Thyroid gland (tissue), 4 donors: Measurements from ENCODE around the gene MYZAP. TPM values are rescaled to one million over a fixed set of nuclear protein-coding genes. Genes with fewer than 3 reads are reported as not detected.
A peak's percentile ranks its signal among the peaks of the same experiment; 100 is the strongest.
"Not testable (repeated sequence)": the region's sequence is repeated elsewhere in the genome, so short reads cannot be mapped to it uniquely, and the experiment has no call there.

Source experiments
- DNase-seq, 2 donors: peaks; one replicate each; pipeline ENCODE4 v3.0.0-alpha.2; 2019
- H3K27ac ChIP-seq, 3 donors: fragments of 200-600 bp; sonication (generic); 1 replicate in 2 of 3; 2 replicates in 1 of 3; pipeline ENCODE4 v1.5.1; 2016 to 2019; ENCODE audit warnings: mild to moderate bottlenecking in 1 of 3, moderate library complexity in 1 of 3
- H3K27me3 ChIP-seq: fragments of 200-600 bp; sonication (generic); one replicate; pipeline ENCODE4 v1.5.1; 2019
- H3K36me3 ChIP-seq, 2 donors: fragments of 200-600 bp; sonication (generic); one replicate each; pipeline ENCODE4 v1.5.1; 2016 to 2019
- H3K4me1 ChIP-seq, 2 donors: fragments of 200-600 bp; sonication (generic); one replicate each; pipeline ENCODE4 v1.5.1; 2017 to 2019
- H3K4me3 ChIP-seq, 3 donors: fragments of 200-600 bp; sonication (generic); replicated peaks in 1 of 3; 1 replicate in 2 of 3; 2 replicates in 1 of 3; pipeline ENCODE4 v1.5.1; 2016; ENCODE audit warnings: mild to moderate bottlenecking in 1 of 3
- H3K9me3 ChIP-seq: fragments of 200-600 bp; sonication (generic); one replicate; pipeline ENCODE4 v1.5.1; 2017
- POLR2A ChIP-seq, 2 donors: fragments of 450-650 bp; IDR thresholded peaks; one replicate each; pipeline ENCODE4 v1.6.1; 2017; ENCODE audit warnings: antibody characterized with exemption in 2 of 2, mild to moderate bottlenecking in 2 of 2, moderate library complexity in 1 of 2
- WGBS, 2 donors: methylation state at CpG; one replicate each; pipeline ENCODE4 v1.1.5; 2017; 5-methylcytosine and 5-hydroxymethylcytosine counted together
- intact Hi-C: fragments of 100-400 bp; cut with DNase I; formaldehyde crosslinking; loops from one replicate; pipeline ENCODE4 v1.15.1; 2023
- total RNA-seq, 4 donors: library from RNA; depleted of rRNA; stranded (reverse); fragments of >200 nt; gene quantifications; one replicate each; pipeline ENCODE4 v1.2.3, GENCODE V29; 2016
- TF ChIP-seq, protein P1 (sequence below), 6 experiments: fragments of 200-600 bp in 3 of 6; fragments of 450-650 bp in 3 of 6; sonication (generic) in 3 of 6; IDR thresholded peaks; one replicate each; pipeline ENCODE4 v1.5.1; 2016 to 2019; ENCODE audit warnings: antibody characterized with exemption in 6 of 6, mild to moderate bottlenecking in 2 of 6, inconsistent platforms in 1 of 6, moderate library complexity in 1 of 6

MYZAP gene
- total RNA-seq, 4 donors from 2014 or later = 3.2 to 20.7 (median 6.4) TPM

DNA sequence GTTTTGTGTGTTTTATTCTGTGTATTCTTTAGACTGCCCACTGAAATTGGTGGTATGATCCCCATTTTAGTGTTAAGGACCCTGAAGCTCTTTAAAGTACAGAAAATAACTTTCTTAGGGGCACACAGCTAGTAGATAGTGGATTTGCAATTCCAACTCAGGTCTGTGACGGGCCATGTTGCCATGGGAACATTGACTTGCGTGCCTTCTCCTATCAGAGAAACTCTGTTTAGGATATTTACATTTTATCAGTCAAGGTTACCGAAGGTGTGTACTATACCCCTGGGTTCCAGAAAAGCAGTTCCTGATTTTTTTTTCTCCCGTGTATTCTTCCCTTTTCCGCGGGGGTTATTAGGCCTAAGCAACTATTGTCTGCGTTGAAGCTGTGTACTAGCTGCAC lies 19.4 kb downstream of the MYZAP start:
- TF ChIP-seq POLR2A (IDR thresholded peaks at IDR 0.05) = no peak
- TF ChIP-seq, protein P1, sequence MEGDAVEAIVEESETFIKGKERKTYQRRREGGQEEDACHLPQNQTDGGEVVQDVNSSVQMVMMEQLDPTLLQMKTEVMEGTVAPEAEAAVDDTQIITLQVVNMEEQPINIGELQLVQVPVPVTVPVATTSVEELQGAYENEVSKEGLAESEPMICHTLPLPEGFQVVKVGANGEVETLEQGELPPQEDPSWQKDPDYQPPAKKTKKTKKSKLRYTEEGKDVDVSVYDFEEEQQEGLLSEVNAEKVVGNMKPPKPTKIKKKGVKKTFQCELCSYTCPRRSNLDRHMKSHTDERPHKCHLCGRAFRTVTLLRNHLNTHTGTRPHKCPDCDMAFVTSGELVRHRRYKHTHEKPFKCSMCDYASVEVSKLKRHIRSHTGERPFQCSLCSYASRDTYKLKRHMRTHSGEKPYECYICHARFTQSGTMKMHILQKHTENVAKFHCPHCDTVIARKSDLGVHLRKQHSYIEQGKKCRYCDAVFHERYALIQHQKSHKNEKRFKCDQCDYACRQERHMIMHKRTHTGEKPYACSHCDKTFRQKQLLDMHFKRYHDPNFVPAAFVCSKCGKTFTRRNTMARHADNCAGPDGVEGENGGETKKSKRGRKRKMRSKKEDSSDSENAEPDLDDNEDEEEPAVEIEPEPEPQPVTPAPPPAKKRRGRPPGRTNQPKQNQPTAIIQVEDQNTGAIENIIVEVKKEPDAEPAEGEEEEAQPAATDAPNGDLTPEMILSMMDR (IDR thresholded peaks at IDR 0.05) = no peak
- Histone ChIP-seq H3K36me3 (no peaks in the 10 kb centered on the region), H3K9me3 (no peaks in the 10 kb centered on the region), H3K27ac (peak overlapping the region; percentile 48 to 84 (median 74)), H3K4me3 (no peak overlapping the region), H3K4me1 (peaks cover 24 to 29% of the 10 kb centered on the region in 2 donors), H3K27me3 (no peaks in the 10 kb centered on the region)
- 84 to 92% methylated on average over 7 of the region's 7 CpGs for WGBS, 2 donors
- intact Hi-C loops = no loop called here
- no peak for DNase-seq

DNA sequence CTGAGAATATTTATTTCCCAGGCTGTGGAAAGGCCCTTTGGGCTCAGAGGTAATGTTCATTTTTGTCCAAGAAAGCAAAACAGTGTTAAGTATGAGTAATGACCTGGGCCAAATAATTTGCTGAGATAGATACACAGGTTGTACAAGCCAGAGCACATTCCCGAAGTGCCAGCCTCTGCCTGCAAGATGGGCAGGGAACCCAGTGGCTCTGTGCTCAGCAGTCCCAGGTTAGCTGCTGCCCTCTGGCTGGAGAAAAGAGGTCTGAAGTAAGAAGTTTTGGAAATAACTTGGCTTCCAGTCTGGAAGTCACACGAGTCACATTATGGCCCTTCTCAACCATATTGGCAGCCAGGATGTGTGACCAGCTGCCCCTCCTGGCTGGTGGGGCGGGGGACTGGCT lies 20.2 kb downstream of the MYZAP start:
- Histone ChIP-seq H3K9me3 (no peaks in the 10 kb centered on the region), H3K27me3 (no peaks in the 10 kb centered on the region), H3K4me3 (no peak overlapping the region), H3K36me3 (no peaks in the 10 kb centered on the region), H3K27ac (peak overlapping the region; percentile 55 to 84 (median 74)), H3K4me1 (peaks cover 24 to 29% of the 10 kb centered on the region in 2 donors)
- DNase-seq = peak; percentile 86 to 89
- WGBS, 2 donors = 24 to 45% methylated on average over 3 of the region's 3 CpGs
- intact Hi-C loops = no loop called here
- TF ChIP-seq POLR2A (IDR thresholded peaks at IDR 0.05) = no peak
- TF ChIP-seq, protein P1 (IDR thresholded peaks at IDR 0.05) = peak in 4 of 6 experiments; percentile 60 to 81 (median 72)

DNA sequence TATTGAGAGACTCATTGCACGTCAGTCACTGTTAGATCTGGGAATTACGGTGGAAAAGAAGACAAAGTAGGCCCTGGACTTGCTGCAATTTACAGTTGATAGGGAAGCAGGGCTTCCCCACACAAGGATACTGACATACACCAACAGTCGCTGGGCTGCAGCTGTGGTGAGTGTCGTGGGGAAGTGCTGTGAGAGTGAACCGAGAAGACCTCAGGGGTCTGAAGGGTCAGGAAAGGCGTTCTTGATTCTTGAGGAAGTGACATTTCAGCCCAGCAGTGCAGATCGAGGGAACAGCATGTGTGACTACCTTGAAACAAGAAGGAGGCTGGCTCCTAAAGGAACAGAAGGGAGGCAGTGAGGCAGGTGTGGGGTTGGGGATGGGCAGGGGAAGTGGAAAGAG lies 22.5 kb downstream of the MYZAP start:
- Histone ChIP-seq H3K9me3 (no peaks in the 10 kb centered on the region), H3K27me3 (no peaks in the 10 kb centered on the region), H3K36me3 (no peaks in the 10 kb centered on the region), H3K4me1 (peaks cover 24 to 29% of the 10 kb centered on the region in 2 donors), H3K4me3 (no peak overlapping the region), H3K27ac (no peak overlapping the region)
- WGBS, 2 donors = 83 to 87% methylated on average over 7 of the region's 7 CpGs
- DNase-seq = no peak
- intact Hi-C loops = no loop called here
- no peak for TF ChIP-seq POLR2A (IDR thresholded peaks at IDR 0.05)
- TF ChIP-seq, protein P1 (IDR thresholded peaks at IDR 0.05) = no peak

DNA sequence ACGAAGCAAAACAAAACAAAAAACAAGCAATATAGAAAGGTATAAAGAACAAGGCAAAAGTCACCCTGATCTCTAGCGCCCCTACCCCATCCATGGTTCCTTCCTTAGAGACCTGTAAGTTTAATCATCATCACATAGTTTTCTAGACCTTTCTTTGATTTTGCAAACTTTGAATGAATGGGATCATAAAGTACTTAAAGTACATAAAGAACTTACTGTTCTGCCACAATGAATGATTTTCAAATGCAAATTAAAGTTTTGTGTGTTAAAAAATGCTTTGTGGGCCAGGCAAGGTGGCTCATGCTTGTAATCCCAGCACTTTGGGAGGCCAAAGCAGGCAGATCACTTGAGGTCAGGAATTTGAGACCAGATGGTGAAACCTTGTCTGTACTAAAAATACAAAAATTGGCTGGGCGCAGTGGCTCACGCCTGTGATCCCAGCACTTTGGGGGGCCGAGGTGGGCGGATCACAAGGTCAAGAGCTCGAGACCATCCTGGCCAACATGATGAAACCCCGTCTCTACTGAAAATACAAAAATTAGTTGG lies 24.3 kb downstream of the MYZAP start:
- DNase-seq, intact Hi-C loops, H3K27ac ChIP-seq, H3K4me3 ChIP-seq, H3K36me3 ChIP-seq, H3K9me3 ChIP-seq, H3K27me3 ChIP-seq: not testable (repeated sequence)
- 88 to 89% methylated on average over 8 of the region's 8 CpGs for WGBS, 2 donors
- H3K4me1 ChIP-seq = peaks cover 15 to 22% of the 10 kb centered on the region in 2 donors

DNA sequence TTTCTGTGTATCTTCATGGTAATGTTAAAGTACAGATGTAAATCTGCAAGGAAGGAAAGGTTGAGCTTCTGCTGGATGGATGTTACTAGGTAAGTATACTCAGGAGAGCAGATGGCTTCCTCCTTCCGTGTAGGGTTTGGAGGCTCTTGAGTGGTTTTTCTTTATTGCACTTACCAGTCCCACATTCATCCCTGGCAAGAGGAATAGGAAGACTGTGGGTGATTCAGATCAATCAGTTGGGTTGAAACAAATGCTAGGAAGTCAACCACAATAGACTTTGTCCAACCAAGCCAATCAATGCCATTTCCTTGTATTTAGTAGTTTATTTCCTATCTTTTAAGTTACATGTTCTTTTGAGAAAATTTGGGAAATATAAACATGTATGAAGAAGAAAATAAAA lies 26.6 kb downstream of the MYZAP start:
- DNase-seq = no peak
- H3K4me3 ChIP-seq = no peak overlapping the region
- intact Hi-C loops = no loop called here
- no peaks in the 10 kb centered on the region for H3K9me3 ChIP-seq
- H3K4me1 ChIP-seq = peaks cover 4 to 10% of the 10 kb centered on the region in 2 donors
- H3K27me3 ChIP-seq = no peaks in the 10 kb centered on the region
- no peaks in the 10 kb centered on the region for H3K36me3 ChIP-seq
- WGBS, 2 donors = 92 to 97% methylated on average over 1 of the region's 1 CpG
- no peak for TF ChIP-seq POLR2A (IDR thresholded peaks at IDR 0.05)
- TF ChIP-seq, protein P1 (IDR thresholded peaks at IDR 0.05) = no peak
- no peak overlapping the region for H3K27ac ChIP-seq
